NCI-H510A treated with DMSO at 0.1 percent for 48 hours (cell line): ENCODE data around the gene PARP14.

Source experiments
- DNase-seq: peaks from one replicate; lab custom pipeline; 2025; lab: John Stamatoyannopoulos, UW

Gene PARP14

DNA sequence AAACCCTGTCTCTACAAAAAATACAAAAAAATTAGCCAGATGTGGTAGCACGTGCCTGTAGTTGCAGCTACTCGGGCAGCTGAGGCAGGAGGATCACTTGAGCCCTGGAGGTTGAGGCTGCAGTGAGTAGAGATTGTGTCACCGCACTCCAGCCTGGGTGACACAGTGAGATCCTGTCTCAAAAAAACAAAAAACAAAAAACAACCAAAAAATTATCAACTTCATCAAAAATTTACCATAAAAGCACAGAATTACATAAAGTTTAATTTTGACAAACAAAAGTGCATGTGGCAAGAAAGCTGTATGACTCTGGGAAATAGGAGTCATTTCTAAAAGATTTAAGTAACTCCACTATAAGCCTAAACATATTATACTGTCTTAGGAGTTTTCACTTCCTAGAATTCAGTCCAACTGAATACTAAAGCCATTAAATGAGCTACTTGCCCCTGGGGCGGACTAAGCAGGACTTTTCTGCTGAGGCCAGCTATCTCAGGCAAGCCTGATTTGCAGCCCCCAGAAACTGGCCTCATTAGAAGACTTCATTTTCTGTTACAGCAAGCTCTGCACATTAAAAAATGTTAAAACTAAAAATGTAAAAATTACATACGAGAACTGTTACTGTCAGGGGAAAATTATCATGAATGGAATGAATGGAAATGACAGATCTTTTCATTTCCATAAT is 90.0 kb downstream of the PARP14 start:
- DNase-seq, result no peak

DNA sequence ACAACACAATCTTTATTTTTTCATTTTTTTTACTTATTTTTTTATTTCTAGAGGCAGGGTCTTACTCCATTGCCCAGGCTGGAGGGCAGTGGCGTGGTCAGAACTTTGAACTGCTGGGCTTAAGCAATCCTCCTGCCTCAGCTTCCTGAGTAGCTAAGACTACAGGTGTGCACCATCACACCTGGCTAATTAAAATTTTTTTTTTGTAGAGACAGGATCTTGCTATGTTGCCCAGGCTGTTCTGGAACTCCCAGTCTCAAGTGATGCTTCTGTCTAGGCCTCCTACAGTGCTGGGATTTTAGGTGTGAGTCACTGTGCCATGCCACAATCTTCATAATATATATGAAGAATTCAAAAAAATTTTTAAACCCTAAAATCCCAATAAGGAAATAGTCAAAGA is 92.2 kb downstream of the PARP14 start:
- no peak for DNase-seq

DNA sequence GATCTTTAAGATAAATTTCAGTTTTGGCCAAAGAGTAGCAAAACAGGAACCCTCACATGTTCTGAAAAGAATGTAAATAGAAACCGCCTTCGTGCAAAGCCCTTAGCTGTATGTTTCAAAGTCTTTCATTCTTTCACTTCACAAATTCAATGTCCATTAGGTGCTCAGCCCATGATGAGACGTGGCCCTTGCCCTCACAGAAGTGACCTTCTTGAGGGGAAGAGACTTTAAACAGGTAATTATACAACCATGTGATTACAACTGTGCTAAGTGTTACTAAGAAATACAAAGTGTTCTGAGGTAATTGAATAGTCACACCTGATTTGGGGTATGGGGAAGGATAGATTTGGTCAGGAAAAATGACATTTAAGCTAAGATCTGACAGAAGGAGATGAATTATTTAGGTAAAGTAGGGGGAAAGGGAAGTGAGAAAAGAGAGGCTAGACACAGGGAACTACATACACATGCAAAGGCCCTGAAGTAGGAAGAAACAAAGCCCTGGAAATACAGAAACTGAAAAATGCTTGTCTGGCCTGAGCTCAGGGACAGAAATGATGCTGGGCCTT is 93.4 kb downstream of the PARP14 start:
- DNase-seq, result no peak

DNA sequence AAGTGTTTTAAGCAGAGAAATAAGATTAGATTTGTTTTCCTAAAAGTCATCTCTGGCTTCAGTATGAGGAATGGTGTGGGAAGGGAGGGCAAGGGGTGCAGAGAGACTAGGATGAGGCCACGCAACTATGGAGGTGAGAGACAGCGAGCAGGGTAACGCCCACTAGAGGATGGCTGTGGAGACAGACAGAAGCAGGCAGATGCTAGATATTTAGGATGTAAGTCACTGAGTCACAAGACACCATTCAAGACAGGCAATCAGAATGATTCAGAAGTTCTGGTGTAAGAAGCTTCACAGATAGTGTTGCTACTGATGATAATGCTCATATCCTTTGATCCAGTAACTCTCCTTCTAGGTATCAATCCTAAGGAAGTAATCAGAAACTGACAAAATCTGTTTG is 93.9 kb downstream of the PARP14 start:
- DNase-seq, result no peak

DNA sequence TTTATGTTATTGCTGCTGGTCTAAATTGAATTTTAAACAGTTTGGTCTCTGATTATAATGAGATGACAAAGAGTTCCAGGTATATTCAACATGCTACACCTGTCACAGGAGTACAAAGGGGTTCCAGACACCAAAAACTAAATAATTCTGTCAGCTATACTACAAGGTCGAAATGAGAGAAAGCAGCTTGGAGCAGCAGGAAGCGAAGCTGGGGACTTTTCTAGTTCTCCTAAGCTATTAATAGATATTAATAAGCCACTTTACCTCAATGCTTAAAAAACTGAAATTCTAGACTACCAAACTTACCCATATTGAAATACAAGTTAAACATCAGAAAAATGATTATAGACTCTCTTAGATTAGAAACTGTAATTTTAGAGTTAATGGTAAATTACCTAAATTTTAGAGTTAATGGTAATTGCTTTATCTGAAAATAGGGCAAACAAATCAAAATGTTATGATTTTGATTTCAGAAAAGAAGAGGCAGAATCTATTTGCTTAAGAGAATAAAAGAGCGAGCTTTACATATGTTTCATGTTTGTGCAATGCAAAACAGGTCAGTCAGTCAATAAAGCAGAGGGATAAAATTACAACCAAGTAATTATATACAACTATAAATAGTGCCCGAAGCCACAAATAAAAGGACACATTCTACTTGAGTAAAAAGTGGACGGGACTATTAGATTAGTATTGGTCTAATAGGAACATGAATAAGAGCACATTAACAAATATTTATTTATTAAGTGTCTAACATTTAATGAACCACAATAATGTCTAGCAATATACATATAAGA is 96.2 kb downstream of the PARP14 start:
- DNase-seq, result no peak

DNA sequence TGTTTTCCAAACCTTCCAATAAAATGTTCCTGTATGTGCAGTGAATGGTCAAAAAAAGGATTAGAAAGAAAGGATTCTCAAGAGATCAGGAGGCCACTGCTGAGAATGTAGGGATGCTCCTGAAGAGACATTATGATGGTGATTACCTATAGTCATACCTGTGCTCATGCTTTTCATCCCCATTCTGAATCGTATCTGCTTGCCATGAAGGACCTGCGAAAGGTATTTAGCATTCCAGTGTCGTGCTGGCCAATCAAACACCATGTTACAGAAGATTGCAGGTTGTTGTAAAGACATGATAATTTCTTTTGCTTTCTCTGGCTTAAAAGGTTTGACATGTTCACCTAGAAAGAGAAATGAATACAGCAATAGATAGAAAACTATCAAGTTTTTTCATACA is 96.9 kb downstream of the PARP14 start:
- DNase-seq, result no peak
